Left lung (tissue), 10 donors: Measurements from ENCODE around the gene CHSY3. TPM values are rescaled to one million over a fixed set of nuclear protein-coding genes. Genes with fewer than 3 reads are reported as not detected.

ENCODE experiments used
- ATAC-seq: fragments of 200-7000 bp; cut with Tn5 transposase; one replicate; pipeline ENCODE4 v1.9.1; 2020; ENCODE audit warnings: moderate library complexity
- DNase-seq, 4 donors: peaks; one replicate each; pipeline ENCODE4 v3.0.0-alpha.2; 2013 to 2020
- H3K27ac ChIP-seq, 2 donors: fragments of 200-600 bp; sonication (generic) in 1 of 2; one replicate each; pipeline versions ENCODE4 v1.5.0 to v1.8.0; 2020 to 2021
- H3K27me3 ChIP-seq, 2 donors: fragments of 200-600 bp; sonication (generic) in 1 of 2; one replicate each; pipeline versions ENCODE4 v1.5.0 to v1.8.0; 2020 to 2021
- H3K36me3 ChIP-seq, 2 donors: fragments of 200-600 bp; sonication (generic) in 1 of 2; one replicate each; pipeline versions ENCODE4 v1.5.0 to v1.8.0; 2020 to 2021
- H3K4me1 ChIP-seq, 2 donors: fragments of 200-600 bp; one replicate each; pipeline ENCODE4 v1.8.0; 2021
- H3K4me3 ChIP-seq, 2 donors: fragments of 200-600 bp; sonication (generic) in 1 of 2; one replicate each; pipeline versions ENCODE4 v1.5.0 to v1.8.0; 2020 to 2021; ENCODE audit warnings: mild to moderate bottlenecking in 1 of 2
- H3K9me3 ChIP-seq, 2 donors: fragments of 200-600 bp; sonication (generic) in 1 of 2; one replicate each; pipeline versions ENCODE4 v1.5.0 to v1.8.0; 2020 to 2021
- CTCF ChIP-seq, 2 donors: fragments of 200-600 bp; sonication (generic) in 1 of 2; IDR thresholded peaks; one replicate each; pipeline versions ENCODE4 v1.5.0 to v1.8.0; 2021; ENCODE audit warnings: antibody characterized with exemption in 2 of 2
- intact Hi-C, 2 donors: fragments of 100-400 bp; cut with DNase I; formaldehyde crosslinking; loops; one replicate each; pipeline versions ENCODE4 v1.11.2 to v1.14.2; 2022
- polyA plus RNA-seq, 6 donors: library from polyadenylated mRNA; unstranded; fragments of 120-200 nt; gene quantifications; one replicate each; pipeline ENCODE4 v1.2.1, GENCODE V29; 2013; ENCODE audit not compliant: insufficient read length in 6 of 6
- total RNA-seq, 2 donors: library from RNA; stranded (reverse); fragmentation: NEBNext Ultra II Directional; extraction: Animal tissue kit (Norgen Biotek cat#: 25700); gene quantifications; one replicate each; pipeline ENCODE4 v1.2.1, GENCODE V29; 2021
- donor health status: DM: no; HTN: yes; CAD: no.
- donor health status: DM: no; HTN: no; CAD: no.

Gene CHSY3
- total and polyA plus RNA-seq, 8 donors: 5.0 to 10.1 (median 6.9) TPM

- TF ChIP-seq CTCF (IDR thresholded peaks at IDR 0.05): no peak
- no peak for DNase-seq
These were observed 263.9 kb downstream of the CHSY3 start for GRCh38 chr5:130168211-130168610.

GRCh38 chr5:130171699-130172098, 267.4 kb downstream of the CHSY3 start:
- Histone ChIP-seq H3K9me3 (peaks cover 0 to 10% of the 10 kb centered on the region in 2 donors), H3K4me1 (no peaks in the 10 kb centered on the region), H3K4me3 (no peak overlapping the region), H3K27ac (no peak overlapping the region), H3K27me3 (no peaks in the 10 kb centered on the region), H3K36me3 (no peaks in the 10 kb centered on the region)
- ATAC-seq (no peak), DNase-seq (no peak)
- TF ChIP-seq CTCF (IDR thresholded peaks at IDR 0.05): no peak
- intact Hi-C loops: no loop called here

More at GRCh38 chr5:130168211-130168610, 263.9 kb downstream of the CHSY3 start:
- Histone ChIP-seq H3K4me3 (no peak overlapping the region), H3K9me3 (no peaks in the 10 kb centered on the region), H3K36me3 (no peaks in the 10 kb centered on the region), H3K27ac (no peak overlapping the region), H3K4me1 (no peaks in the 10 kb centered on the region), H3K27me3 (no peaks in the 10 kb centered on the region)
- intact Hi-C loops: no loop called here
- ATAC-seq: no peak

GRCh38 chr5:130183115-130183514, 278.9 kb downstream of the CHSY3 start:
- H3K27ac ChIP-seq: no peak overlapping the region
- H3K9me3 ChIP-seq: no peaks in the 10 kb centered on the region
- no peak for DNase-seq
- H3K36me3 ChIP-seq: peaks cover 0 to 11% of the 10 kb centered on the region in 2 donors
- intact Hi-C loops: no loop called here
- H3K4me1 ChIP-seq: no peaks in the 10 kb centered on the region
- no peak overlapping the region for H3K4me3 ChIP-seq
- H3K27me3 ChIP-seq: no peaks in the 10 kb centered on the region
- TF ChIP-seq CTCF (IDR thresholded peaks at IDR 0.05): no peak
- no peak for ATAC-seq

- no peak for ATAC-seq
These were observed 285.7 kb downstream of the CHSY3 start for GRCh38 chr5:130189961-130190360.

GRCh38 chr5:130198927-130199326, 294.7 kb downstream of the CHSY3 start:
- Histone ChIP-seq H3K27ac (no peak overlapping the region), H3K4me1 (no peaks in the 10 kb centered on the region), H3K9me3 (peaks cover 0 to 11% of the 10 kb centered on the region in 2 donors), H3K27me3 (no peaks in the 10 kb centered on the region), H3K4me3 (no peak overlapping the region), H3K36me3 (no peaks in the 10 kb centered on the region)
- intact Hi-C loops: no loop called here
- no peak for TF ChIP-seq CTCF (IDR thresholded peaks at IDR 0.05)
- ATAC-seq (no peak), DNase-seq (no peak)

More at GRCh38 chr5:130189961-130190360, 285.7 kb downstream of the CHSY3 start:
- intact Hi-C loops: no loop called here
- no peaks in the 10 kb centered on the region for H3K9me3 ChIP-seq
- H3K4me3 ChIP-seq: no peak overlapping the region
- no peak for TF ChIP-seq CTCF (IDR thresholded peaks at IDR 0.05)
- H3K27ac ChIP-seq: no peak overlapping the region
- peak in 1 of 4 donors; percentile 35 for DNase-seq
- no peaks in the 10 kb centered on the region for H3K4me1 ChIP-seq
- H3K27me3 ChIP-seq: no peaks in the 10 kb centered on the region
- H3K36me3 ChIP-seq: peaks cover 0 to 5% of the 10 kb centered on the region in 2 donors
